K562 (cell line): ENCODE measurements around the gene SPRTN. TPM values are rescaled to one million over a fixed set of nuclear protein-coding genes. Genes with fewer than 3 reads are reported as not detected.

Experiments
- ATAC-seq: fragments of 200-7000 bp; cut with Tn5 transposase; 3 replicates; pipeline ENCODE4 v1.9.1; 2020; ENCODE audit warnings: moderate library complexity
- BruUV-seq: library from RNA; stranded (reverse); fragments of 400-500 nt; replicated peaks from 2 replicates; lab custom pipeline; 2021; lab: Mats Ljungman, UMichigan
- CTCF ChIA-PET: fragments of 300-600 bp; formaldehyde crosslinking; extraction: SDS; loops from one replicate; lab custom pipeline; 2021; ENCODE audit warnings: low intra/inter-chr PET ratio; lab: Yijun Ruan, JAX
- POLR2A ChIA-PET: fragments of 300-600, 350-650 bp; sonication (Branson Sonifier 250); formaldehyde crosslinking; extraction: SDS; loops from one replicate; lab custom pipeline; 2021; ENCODE audit warnings: antibody characterized with exemption, inconsistent platforms; lab: Yijun Ruan, JAX
- DNase-seq, 4 experiments: peaks; one replicate each; pipeline versions ENCODE4 v3.0.0 to v3.0.0-alpha.2; 2011 to 2018; ENCODE audit warnings: low spot score in 3 of 4, mixed read lengths in 3 of 4; ENCODE audit errors: extremely low read depth in 1 of 4
- FAIRE-seq: peaks from 2 replicates; lab custom pipeline; 2011; peaks lifted over from hg19 to GRCh38; lab: Jason Lieb, UNC
- H2AFZ ChIP-seq: 2 replicates; pipeline ENCODE4 v1.6.0; 2011; ENCODE audit warnings: low read depth, low read length, control low read depth, inconsistent platforms
- H3K27ac ChIP-seq: fragments of 200-600 bp; 3 replicates; pipeline ENCODE4 v1.8.0; 2011; ENCODE audit warnings: low read depth, mild to moderate bottlenecking, control low read depth, inconsistent platforms, low read length, moderate library complexity, mixed read lengths; ENCODE audit errors: extremely low read depth
- H3K27me3 ChIP-seq, 2 experiments: fragments of 300-600 bp in 1 of 2; 2 replicates in 1 of 2; 3 replicates in 1 of 2; pipeline versions ENCODE4 v1.6.0 to v1.8.0; 2011; ENCODE audit warnings: inconsistent platforms in 2 of 2, low read length in 2 of 2, mild to moderate bottlenecking in 1 of 2, mixed read lengths in 1 of 2, moderate library complexity in 1 of 2; ENCODE audit not compliant: control insufficient read depth in 2 of 2, insufficient read depth in 2 of 2
- H3K36me3 ChIP-seq: fragments of 300-600 bp; 3 replicates; pipeline ENCODE4 v1.8.0; 2011; ENCODE audit warnings: mild to moderate bottlenecking, low read length, inconsistent platforms; ENCODE audit not compliant: control insufficient read depth, insufficient read depth
- H3K4me1 ChIP-seq, 2 experiments: fragments of 200-600 bp in 1 of 2; replicated peaks in 1 of 2; 2 replicates in 1 of 2; 3 replicates in 1 of 2; pipeline versions ENCODE4 v1.5.1 to v1.8.0; 2011; ENCODE audit warnings: inconsistent platforms in 2 of 2, low read length in 2 of 2, mild to moderate bottlenecking in 1 of 2, mixed read lengths in 1 of 2, moderate library complexity in 1 of 2; ENCODE audit not compliant: control insufficient read depth in 2 of 2, insufficient read depth in 2 of 2
- H3K4me2 ChIP-seq: 2 replicates; pipeline ENCODE4 v1.6.1; 2011; ENCODE audit warnings: low read length, control low read depth, inconsistent platforms, mixed read lengths; ENCODE audit not compliant: insufficient read depth
- H3K4me3 ChIP-seq: fragments of 200-600 bp; sonication (generic), shearing (Covaris generic); 2 replicates; pipeline ENCODE4 v1.5.1; 2016; ENCODE audit warnings: control low read depth, inconsistent platforms
- H3K79me2 ChIP-seq: fragments of 200-600 bp; 3 replicates; pipeline ENCODE4 v1.8.0; 2011; ENCODE audit warnings: low read length, inconsistent platforms; ENCODE audit not compliant: control insufficient read depth, insufficient read depth
- H3K9ac ChIP-seq, 2 experiments: 2 replicates each; pipeline versions ENCODE4 v1.6.0 to v1.6.1; 2011; ENCODE audit warnings: low read depth in 2 of 2, low read length in 2 of 2, control low read depth in 1 of 2, inconsistent platforms in 1 of 2, mild to moderate bottlenecking in 1 of 2, mixed read lengths in 1 of 2; ENCODE audit not compliant: insufficient read depth in 1 of 2
- H3K9me1 ChIP-seq: one replicate; pipeline ENCODE4 v1.6.0; 2011; ENCODE audit warnings: inconsistent platforms, mild to moderate bottlenecking, low read length, moderate library complexity; ENCODE audit not compliant: control insufficient read depth, insufficient read depth
- H3K9me3 ChIP-seq: replicated peaks from 2 replicates; pipeline ENCODE4 v1.5.1; 2011; ENCODE audit warnings: low read depth, low read length, inconsistent platforms; ENCODE audit not compliant: control insufficient read depth, insufficient read depth
- H4K20me1 ChIP-seq: replicated peaks from 2 replicates; pipeline ENCODE4 v1.6.1; 2011; ENCODE audit warnings: low read length, inconsistent platforms, mixed read lengths; ENCODE audit not compliant: control insufficient read depth, insufficient read depth
- ATF1 ChIP-seq, 2 experiments: fragments of 450-650 bp in 1 of 2; IDR thresholded peaks; 2 replicates each; pipeline ENCODE4 v1.6.1; 2016; ENCODE audit warnings: missing compliant biosample characterization in 1 of 2, missing genetic modification characterization in 1 of 2
- BRF1 ChIP-seq: IDR thresholded peaks from 3 replicates; pipeline ENCODE4 v1.6.1; 2011; ENCODE audit warnings: borderline replicate concordance, mild to moderate bottlenecking; ENCODE audit not compliant: insufficient read length; ENCODE audit errors: extremely low read depth
- EZH2 ChIP-seq: IDR thresholded peaks from 2 replicates; pipeline ENCODE4 v1.6.1; 2012; ENCODE audit warnings: low read depth, mild to moderate bottlenecking, inconsistent platforms, low read length, borderline replicate concordance
- MYBL2 ChIP-seq, 2 experiments: fragments of 450-650 bp in 1 of 2; sonication (generic) in 1 of 2; formaldehyde crosslinking in 1 of 2; IDR thresholded peaks; 2 replicates each; pipeline versions ENCODE4 v1.6.1 to v1.8.1; 2017 to 2022; ENCODE audit warnings: borderline replicate concordance in 1 of 2, inconsistent platforms in 1 of 2, low read depth in 1 of 2, mild to moderate bottlenecking in 1 of 2, missing genetic modification reagents in 1 of 2, moderate library complexity in 1 of 2
- POLR2H ChIP-seq: IDR thresholded peaks from 2 replicates; pipeline ENCODE4 v1.6.1; 2016; ENCODE audit warnings: missing genetic modification characterization, low read depth, mild to moderate bottlenecking, control low read depth, missing compliant biosample characterization, moderate library complexity
- TAF1 ChIP-seq: IDR thresholded peaks from 2 replicates; pipeline ENCODE4 v1.6.1; 2011; ENCODE audit warnings: mild to moderate bottlenecking, low read length, moderate library complexity; ENCODE audit not compliant: insufficient read depth, control insufficient read depth, severe bottlenecking; ENCODE audit errors: extremely low read depth
- TBP ChIP-seq: optimal IDR thresholded peaks from 2 replicates; pipeline ENCODE3; 2011; ENCODE audit warnings: low read depth, low read length, improper control_type of control experiment
- ZNF134 ChIP-seq: fragments of 250-450 bp; sonication (Bioruptor Pico); conservative IDR thresholded peaks from 2 replicates; pipeline ENCODE4 v1.4.0; 2020
- ZNF274 ChIP-seq: IDR thresholded peaks from 2 replicates; pipeline ENCODE4 v1.6.1; 2011; ENCODE audit warnings: low read depth, mild to moderate bottlenecking, low read length, moderate library complexity, borderline replicate concordance
- ZNF384 ChIP-seq: IDR thresholded peaks from 2 replicates; pipeline ENCODE4 v1.6.1; 2012; ENCODE audit warnings: low read depth, low read length, improper control_type of control experiment
- WGBS: fragments of 100-300 bp; shearing (Covaris generic); methylation state at CpG from one replicate; pipeline ENCODE4 v1.1.6; 2016; ENCODE audit warnings: low coverage, mixed read lengths; ENCODE audit not compliant: insufficient coverage; ENCODE audit errors: missing lambda C conversion rate; 5-methylcytosine and 5-hydroxymethylcytosine counted together
- in situ Hi-C: fragments of 300-500 bp; cut with MboI; formaldehyde crosslinking; loops from 4 replicates; pipeline ENCODE4 v1.15.0; 2018; ENCODE audit warnings: inconsistent platforms, mixed read lengths
- intact Hi-C: fragments of 100-400 bp; cut with micrococcal nuclease; formaldehyde crosslinking; loops from 2 replicates; pipeline ENCODE4 v1.14.2; 2022
- polyA plus RNA-seq, 8 experiments: library from polyadenylated mRNA; depleted of rRNA in 4 of 8; stranded (reverse) in 5 of 8; unstranded in 3 of 8; fragments of >200 nt; fragmentation: Nextera tagmentation in 2 of 8; fragmentation: Illumina TruSeq in 1 of 8; extraction: Ambion mirVana in 2 of 8; extraction: Trizol in 1 of 8; gene quantifications; 2 replicates each; pipeline versions ENCODE4 v1.2.1 to v1.2.3, GENCODE V29; 2011 to 2014; ENCODE audit warnings: inconsistent platforms in 1 of 8, missing spikeins in 1 of 8
- total RNA-seq, 7 experiments: library from RNA; depleted of rRNA in 6 of 7; stranded (reverse); fragments of >200 nt in 6 of 7; fragmentation: Illumina TruSeq in 2 of 7; extraction: Trizol in 2 of 7; gene quantifications; 2 replicates each; pipeline versions ENCODE4 v1.2.1 to v1.2.3, GENCODE V29; 2011 to 2021; ENCODE audit warnings: low replicate concordance in 1 of 7
- TF ChIP-seq, protein P1 (sequence below): fragments of 250-450 bp; sonication (Bioruptor Pico); IDR thresholded peaks from 2 replicates; pipeline ENCODE4 v1.4.0; 2020; ENCODE audit warnings: mild to moderate bottlenecking, moderate library complexity

Gene SPRTN
- total and polyA plus RNA-seq, 9 of the 15 experiments (the other 6 are each of a cell fraction or from before 2014, with no cell fraction given), result 8.1 to 32.5 (median 21.2) TPM

- TF ChIP-seq POLR2H (tag) (no peak), ZNF384 (no peak), EZH2 (no peak), ZNF274 (no peak)
These were observed 44.3 kb downstream of the SPRTN start (continued) for GRCh38 chr1:231382426-231382825.

DNA sequence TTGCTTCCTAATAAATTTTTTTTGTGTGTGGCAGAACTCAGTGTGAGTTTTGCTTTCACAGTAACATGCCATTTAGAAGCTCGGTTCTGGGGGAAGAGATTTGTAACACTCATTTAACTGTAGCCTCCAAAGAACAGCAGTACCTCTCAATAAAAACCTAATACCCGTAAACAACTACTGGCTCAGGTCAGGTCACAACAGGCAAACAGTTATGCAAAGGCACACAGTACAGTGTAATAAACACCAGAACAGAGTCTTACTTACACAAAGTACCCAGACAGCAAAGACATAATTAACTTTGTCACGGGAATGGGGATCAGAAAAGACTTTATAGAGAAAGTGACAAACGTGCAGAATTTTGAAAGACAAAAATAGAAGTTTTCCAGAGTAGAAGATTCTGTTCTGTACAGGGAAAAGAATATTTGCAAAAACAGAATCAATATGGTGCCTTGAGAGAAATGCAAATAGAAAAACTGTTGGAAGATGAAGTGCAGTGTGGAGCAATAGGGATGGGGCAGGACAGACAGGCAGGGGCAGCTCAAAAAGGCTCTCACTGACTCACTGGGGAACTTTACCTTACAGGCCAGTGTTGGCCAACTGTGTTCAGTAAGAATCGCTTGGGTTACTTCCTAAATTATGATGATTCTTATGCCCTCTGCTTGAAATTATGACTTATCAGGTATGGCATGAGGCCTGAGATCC lies 45.2 kb downstream of the SPRTN start:
- peak; percentile 31; the same call in 1 of the 3 replicates for ATAC-seq
- H3K9ac ChIP-seq, result no peak overlapping the region
- no TSS peak for BruUV-seq

More for the DNA sequence above, 45.2 kb downstream of the SPRTN start:
- ChIA-PET CTCF (interaction anchor here (0.6 kb wide), 1 partner anchor 15 kb away, joined by 4 read pairs; no protein-coding TSS in a partner anchor), POLR2A (interaction anchor here (0.6 kb wide), 1 partner anchor 14 kb away, joined by 3 read pairs; no protein-coding TSS in a partner anchor)
- no peak for TF ChIP-seq MYBL2 (IDR thresholded peaks at IDR 0.05; ENCODE audit: low read depth)
- no peak for TF ChIP-seq MYBL2 (CRISPR knock-in tag; IDR thresholded peaks at IDR 0.05; ENCODE audit: borderline replicate concordance)
- no peak for TF ChIP-seq TBP
- TF ChIP-seq ZNF274, result no peak
- no peak for TF ChIP-seq ATF1 (CRISPR knock-in tag; IDR thresholded peaks at IDR 0.05)
- TF ChIP-seq ATF1 (tag; IDR thresholded peaks at IDR 0.05), result no peak
- TF ChIP-seq BRF1, result no peak
- TF ChIP-seq ZNF134 (CRISPR knock-in tag), result no peak
- TF ChIP-seq, protein P1, sequence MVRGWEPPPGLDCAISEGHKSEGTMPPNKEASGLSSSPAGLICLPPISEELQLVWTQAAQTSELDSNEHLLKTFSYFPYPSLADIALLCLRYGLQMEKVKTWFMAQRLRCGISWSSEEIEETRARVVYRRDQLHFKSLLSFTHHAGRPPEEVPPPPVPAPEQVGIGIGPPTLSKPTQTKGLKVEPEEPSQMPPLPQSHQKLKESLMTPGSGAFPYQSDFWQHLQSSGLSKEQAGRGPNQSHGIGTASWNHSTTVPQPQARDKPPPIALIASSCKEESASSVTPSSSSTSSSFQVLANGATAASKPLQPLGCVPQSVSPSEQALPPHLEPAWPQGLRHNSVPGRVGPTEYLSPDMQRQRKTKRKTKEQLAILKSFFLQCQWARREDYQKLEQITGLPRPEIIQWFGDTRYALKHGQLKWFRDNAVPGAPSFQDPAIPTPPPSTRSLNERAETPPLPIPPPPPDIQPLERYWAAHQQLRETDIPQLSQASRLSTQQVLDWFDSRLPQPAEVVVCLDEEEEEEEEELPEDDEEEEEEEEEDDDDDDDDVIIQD (CRISPR knock-in tag), result no peak
- no peak for TF ChIP-seq TAF1
- Histone ChIP-seq H3K9me3 (no peaks in the 10 kb centered on the region), H3K4me2 (no peak overlapping the region), H4K20me1 (peaks cover 14% of the 10 kb centered on the region; the same call in 1 of the 2 replicates), H3K27ac (no peak overlapping the region), H3K9me1 (no peaks in the 10 kb centered on the region), H3K27me3 (no peaks in the 10 kb centered on the region), H3K4me3 (no peak overlapping the region), H3K79me2 (peaks cover 89% of the 10 kb centered on the region), H3K36me3 (no peaks in the 10 kb centered on the region; the same call in 2 of the 3 replicates), H3K4me1 (no peaks in the 10 kb centered on the region), H2AFZ (no peak overlapping the region)
- WGBS, result 56% methylated on average over 5 of the region's 5 CpGs
- FAIRE-seq, result no peak
- DNase-seq, result no peak
- intact Hi-C loops, result no loop called here
- in situ Hi-C loops, result no loop called here
